Measurements from ENCODE around the gene APC2. TPM values are rescaled to one million over a fixed set of nuclear protein-coding genes. Genes with fewer than 3 reads are reported as not detected.

Gene APC2
- total RNA-seq, 2 donors from 2014 or later, result 0.38 to 0.57 TPM

GRCh38 chr19:1421218-1421957 is 28.5 kb upstream of the APC2 start:
- no peak for DNase-seq
- Mint-ChIP-seq H3K4me1 (peaks cover 3% of the 10 kb centered on the region), H3K9me3 (no peaks in the 10 kb centered on the region), H3K27ac (no peak overlapping the region), H3K36me3 (ENCODE audit: low read depth) (peaks cover 61% of the 10 kb centered on the region), H3K27me3 (ENCODE audit: insufficient read depth) (no peaks in the 10 kb centered on the region), H3K4me3 (no peak overlapping the region)
- H3K27me3 ChIP-seq (ENCODE audit: control insufficient read depth, insufficient read depth, low read length, poor library complexity, severe bottlenecking), result no peaks in the 10 kb centered on the region
- H3K9me3 ChIP-seq (ENCODE audit: control insufficient read depth, low read length), result no peaks in the 10 kb centered on the region
- no peak overlapping the region for H3K4me3 ChIP-seq (ENCODE audit: low read length)
- 96 to 98% methylated on average over 30 to 37 of the region's 37 CpGs for WGBS, 2 experiments (ENCODE audit: insufficient coverage in 1 of 2, insufficient read length in 1 of 2)
- no peak overlapping the region for H3K9ac ChIP-seq (ENCODE audit: extremely low read depth, low read length, poor library complexity, severe bottlenecking)
- H3K27ac ChIP-seq (ENCODE audit: low read depth, low read length), result peak overlapping the region; percentile 17
- no peak for TF ChIP-seq CTCF (conservative IDR thresholded peaks at IDR 0.05)
- H3K4me1 ChIP-seq (ENCODE audit: control insufficient read depth, insufficient read depth, low read length), result peaks cover under 1% of the 10 kb centered on the region
- peaks cover 84% of the 10 kb centered on the region for H3K36me3 ChIP-seq (ENCODE audit: control insufficient read depth, insufficient read depth, low read length)

- H3K36me3 Mint-ChIP-seq (ENCODE audit: low read depth), result peaks cover 61% of the 10 kb centered on the region
- no peak overlapping the region for H3K4me3 ChIP-seq (ENCODE audit: low read length)
- H3K27me3 Mint-ChIP-seq (ENCODE audit: insufficient read depth), result no peaks in the 10 kb centered on the region
- H3K27ac ChIP-seq (ENCODE audit: low read depth, low read length), result peak overlapping the region; percentile 17
- no peaks in the 10 kb centered on the region for H3K9me3 ChIP-seq (ENCODE audit: control insufficient read depth, low read length)
- whole genome bisulfite sequencing, 2 experiments (ENCODE audit: insufficient coverage in 1 of 2, insufficient read length in 1 of 2), result 94 to 95% methylated on average over 17 to 22 of the region's 22 CpGs
- H3K27me3 ChIP-seq (ENCODE audit: control insufficient read depth, insufficient read depth, low read length, poor library complexity, severe bottlenecking), result no peaks in the 10 kb centered on the region
- H3K36me3 ChIP-seq (ENCODE audit: control insufficient read depth, insufficient read depth, low read length), result peaks cover 83% of the 10 kb centered on the region
- H3K27ac Mint-ChIP-seq, result peak overlapping the region; percentile 22
- no peak for DNase-seq
- no peak for TF ChIP-seq CTCF (conservative IDR thresholded peaks at IDR 0.05)
- H3K9ac ChIP-seq (ENCODE audit: extremely low read depth, low read length, poor library complexity, severe bottlenecking), result no peak overlapping the region
- no peak overlapping the region for H3K4me3 Mint-ChIP-seq
- H3K9me3 Mint-ChIP-seq, result no peaks in the 10 kb centered on the region
- no peaks in the 10 kb centered on the region for H3K4me1 Mint-ChIP-seq
- no peaks in the 10 kb centered on the region for H3K4me1 ChIP-seq (ENCODE audit: control insufficient read depth, insufficient read depth, low read length)
These were observed 28.0 kb upstream of the APC2 start for GRCh38 chr19:1421958-1422305.

GRCh38 chr19:1422360-1422759 is 27.6 kb upstream of the APC2 start:
- Mint-ChIP-seq H3K27ac (peak overlapping the region; percentile 22), H3K9me3 (no peaks in the 10 kb centered on the region), H3K27me3 (ENCODE audit: insufficient read depth) (no peaks in the 10 kb centered on the region), H3K36me3 (ENCODE audit: low read depth) (peaks cover 56% of the 10 kb centered on the region), H3K4me3 (no peak overlapping the region), H3K4me1 (no peaks in the 10 kb centered on the region)
- no peaks in the 10 kb centered on the region for H3K4me1 ChIP-seq (ENCODE audit: control insufficient read depth, insufficient read depth, low read length)
- no peak overlapping the region for H3K4me3 ChIP-seq (ENCODE audit: low read length)
- H3K27ac ChIP-seq (ENCODE audit: low read depth, low read length), result no peak overlapping the region
- no peaks in the 10 kb centered on the region for H3K27me3 ChIP-seq (ENCODE audit: control insufficient read depth, insufficient read depth, low read length, poor library complexity, severe bottlenecking)
- no peaks in the 10 kb centered on the region for H3K9me3 ChIP-seq (ENCODE audit: control insufficient read depth, low read length)
- H3K9ac ChIP-seq (ENCODE audit: extremely low read depth, low read length, poor library complexity, severe bottlenecking), result no peak overlapping the region
- TF ChIP-seq CTCF (conservative IDR thresholded peaks at IDR 0.05), result no peak
- 92 to 96% methylated on average over 15 to 16 of the region's 16 CpGs for WGBS, 2 experiments (ENCODE audit: insufficient coverage in 1 of 2, insufficient read length in 1 of 2)
- peaks cover 83% of the 10 kb centered on the region for H3K36me3 ChIP-seq (ENCODE audit: control insufficient read depth, insufficient read depth, low read length)
- no peak for DNase-seq

Measured in endodermal cell (in vitro differentiated cells).